Neural cell (in vitro differentiated cells): ENCODE data around the gene SECISBP2.

ENCODE experiments used
- CTCF ChIP-seq: fragments of 450-650 bp; IDR thresholded peaks from 2 replicates; pipeline ENCODE4 v1.5.1; 2014; ENCODE audit warnings: antibody characterized with exemption, mild to moderate bottlenecking, moderate library complexity; ENCODE audit not compliant: poor library complexity, severe bottlenecking
- POLR2AphosphoS5 ChIP-seq: IDR thresholded peaks from 2 replicates; pipeline ENCODE4 v1.6.1; 2012
- RAD21 ChIP-seq: fragments of 450-650 bp; conservative IDR thresholded peaks from 2 replicates; pipeline ENCODE4 v1.6.1; 2014; ENCODE audit warnings: antibody characterized with exemption, mild to moderate bottlenecking, moderate library complexity
- TAF1 ChIP-seq: IDR thresholded peaks from 2 replicates; pipeline ENCODE4 v1.6.1; 2012; ENCODE audit warnings: low read depth

- TF ChIP-seq POLR2AphosphoS5 (no peak), CTCF (no peak), TAF1 (no peak), RAD21 (no peak)
These were observed 9.8 kb downstream of the SECISBP2 start for GRCh38 chr9:89328064-89328463.
